Keratinocyte (primary cell): ENCODE measurements around the gene NAALADL1. TPM values are rescaled to one million over a fixed set of nuclear protein-coding genes. Genes with fewer than 3 reads are reported as not detected.

Experiments
- DNase-seq: peaks from one replicate; pipeline ENCODE4 v3.0.0-alpha.2; 2011; ENCODE audit warnings: low read depth, missing footprints, low spot score
- FAIRE-seq: peaks from 2 replicates; lab custom pipeline; 2011; peaks lifted over from hg19 to GRCh38; lab: Jason Lieb, UNC
- H2AFZ ChIP-seq: 2 replicates; pipeline ENCODE4 v1.6.0; 2012; ENCODE audit warnings: low read length, control low read depth, inconsistent platforms; ENCODE audit not compliant: control insufficient read depth
- H3K27ac ChIP-seq: 2 replicates; pipeline ENCODE4 v1.5.1; 2011; ENCODE audit warnings: low read length; ENCODE audit not compliant: control insufficient read depth, insufficient read depth
- H3K27me3 ChIP-seq: 3 replicates; pipeline ENCODE4 v1.6.0; 2011; ENCODE audit warnings: low read length; ENCODE audit not compliant: control insufficient read depth, insufficient read depth; ENCODE audit errors: extremely low read depth
- H3K36me3 ChIP-seq, 2 experiments: 2 replicates in 1 of 2; 3 replicates in 1 of 2; pipeline ENCODE4 v1.5.1; 2011; ENCODE audit warnings: low read length in 2 of 2, mild to moderate bottlenecking in 1 of 2; ENCODE audit not compliant: control insufficient read depth in 2 of 2, insufficient read depth in 2 of 2; ENCODE audit errors: extremely low read depth in 1 of 2
- H3K4me1 ChIP-seq: 3 replicates; pipeline ENCODE4 v1.5.1; 2011; ENCODE audit warnings: low read length; ENCODE audit not compliant: control insufficient read depth, insufficient read depth; ENCODE audit errors: extremely low read depth
- H3K4me2 ChIP-seq: 3 replicates; pipeline ENCODE4 v1.6.0; 2011; ENCODE audit warnings: low read depth, low read length; ENCODE audit not compliant: control insufficient read depth, insufficient read depth; ENCODE audit errors: extremely low read depth
- H3K4me3 ChIP-seq, 3 experiments: fragments of 200-600 bp in 1 of 3; sonication (generic) in 1 of 3; 2 replicates in 2 of 3; 3 replicates in 1 of 3; pipeline ENCODE4 v1.5.1; 2011 to 2016; ENCODE audit warnings: low read length in 3 of 3, mild to moderate bottlenecking in 3 of 3, control low read depth in 2 of 3, inconsistent platforms in 1 of 3, low read depth in 1 of 3, mixed read lengths in 1 of 3, mixed run types in 1 of 3, moderate library complexity in 1 of 3; ENCODE audit not compliant: control insufficient read depth in 2 of 3, insufficient read depth in 2 of 3; ENCODE audit errors: extremely low read depth in 1 of 3
- H3K79me2 ChIP-seq: 2 replicates; pipeline ENCODE4 v1.6.0; 2012; ENCODE audit warnings: low read length; ENCODE audit not compliant: control insufficient read depth, insufficient read depth
- H3K9ac ChIP-seq: 3 replicates; pipeline ENCODE4 v1.6.0; 2011; ENCODE audit warnings: low read length; ENCODE audit not compliant: control insufficient read depth, insufficient read depth; ENCODE audit errors: extremely low read depth
- H3K9me1 ChIP-seq: 3 replicates; pipeline ENCODE4 v1.6.0; 2011; ENCODE audit warnings: low read length; ENCODE audit not compliant: control insufficient read depth, insufficient read depth; ENCODE audit errors: extremely low read depth
- H3K9me3 ChIP-seq: 2 replicates; pipeline ENCODE4 v1.5.1; 2012; ENCODE audit warnings: low read depth, low read length; ENCODE audit not compliant: control insufficient read depth
- H4K20me1 ChIP-seq: 3 replicates; pipeline ENCODE4 v1.6.0; 2011; ENCODE audit warnings: low read length; ENCODE audit not compliant: control insufficient read depth, insufficient read depth; ENCODE audit errors: extremely low read depth
- CTCF ChIP-seq, 3 experiments: IDR thresholded peaks in 1 of 3; conservative IDR thresholded peaks in 1 of 3; optimal IDR thresholded peaks in 1 of 3; 2 replicates in 2 of 3; 3 replicates in 1 of 3; pipeline versions ENCODE3 to v1.5.1; 2011; ENCODE audit warnings: low read length in 3 of 3, mild to moderate bottlenecking in 3 of 3, moderate library complexity in 2 of 3, control low read depth in 1 of 3, inconsistent platforms in 1 of 3; ENCODE audit not compliant: insufficient read depth in 2 of 3; ENCODE audit errors: extremely low read depth in 1 of 3
- EZH2 ChIP-seq: IDR thresholded peaks from one replicate; pipeline ENCODE4 v1.6.1; 2012; ENCODE audit warnings: inconsistent platforms, mild to moderate bottlenecking, low read length, moderate library complexity
- dilution Hi-C: fragments of 300-500 bp; cut with MboI; formaldehyde crosslinking; loops from one replicate; pipeline ENCODE4 v1.7.0; 2020; ENCODE audit warnings: low sequenced_read_pairs; ENCODE audit not compliant: extremely low pct_ligation_motif_present
- polyA plus RNA-seq, 5 experiments: library from polyadenylated mRNA; depleted of rRNA in 3 of 5; stranded (reverse) in 3 of 5; stranded (forward) in 1 of 5; unstranded in 1 of 5; fragments of >200 nt; gene quantifications; 1 replicate in 1 of 5; 2 replicates in 3 of 5; 3 replicates in 1 of 5; pipeline versions ENCODE4 v1.2.1 to v1.2.3, GENCODE V29; 2011 to 2012; ENCODE audit warnings: missing spikeins in 2 of 5, low read depth in 1 of 5, low replicate concordance in 1 of 5

Gene NAALADL1
- polyA plus RNA-seq, 1 donor (not counting 4 experiments of a cell fraction or from before 2014, with no cell fraction given), result 2.3 TPM

GRCh38 chr11:65086809-65087208 is 28.5 kb upstream of the NAALADL1 start:
- TF ChIP-seq EZH2 (no peak), CTCF (optimal IDR thresholded peaks at IDR 0.05 in 1 of 3, IDR thresholded peaks at IDR 0.05 in 1 of 3, conservative IDR thresholded peaks at IDR 0.05 in 1 of 3; ENCODE audit: extremely low read depth in 1 of 3, insufficient read depth in 2 of 3, low read length in 3 of 3) (no peak)
- Histone ChIP-seq H4K20me1 (no peaks in the 10 kb centered on the region), H3K4me2 (no peak overlapping the region), H3K79me2 (peaks cover 33% of the 10 kb centered on the region), H3K4me1 (peaks cover 19% of the 10 kb centered on the region), H3K36me3 (peaks cover 19 to 28% of the 10 kb centered on the region in 2 experiments), H3K27me3 (no peaks in the 10 kb centered on the region), H2AFZ (no peak overlapping the region), H3K9me3 (no peaks in the 10 kb centered on the region), H3K27ac (no peak overlapping the region), H3K4me3 (no peak overlapping the region), H3K9me1 (no peaks in the 10 kb centered on the region), H3K9ac (no peak overlapping the region)
- dilution Hi-C loops, result no loop called here
- FAIRE-seq (no peak), DNase-seq (no peak)

- no peak for FAIRE-seq
- Histone ChIP-seq H3K36me3 (peaks cover 19 to 32% of the 10 kb centered on the region in 2 experiments), H3K4me1 (peaks cover 26% of the 10 kb centered on the region), H3K27me3 (no peaks in the 10 kb centered on the region), H2AFZ (no peak overlapping the region), H3K4me2 (peak overlapping the region; percentile 69), H3K4me3 (no peak overlapping the region), H3K9me1 (no peaks in the 10 kb centered on the region), H4K20me1 (no peaks in the 10 kb centered on the region), H3K9me3 (no peaks in the 10 kb centered on the region), H3K9ac (no peak overlapping the region), H3K27ac (no peak overlapping the region), H3K79me2 (peaks cover 41% of the 10 kb centered on the region)
- dilution Hi-C loops, result no loop called here
- no peak for DNase-seq
- TF ChIP-seq CTCF (optimal IDR thresholded peaks at IDR 0.05 in 1 of 3, IDR thresholded peaks at IDR 0.05 in 1 of 3, conservative IDR thresholded peaks at IDR 0.05 in 1 of 3; ENCODE audit: extremely low read depth in 1 of 3, insufficient read depth in 2 of 3, low read length in 3 of 3), result no peak
- TF ChIP-seq EZH2, result no peak
These were observed 27.1 kb upstream of the NAALADL1 start for GRCh38 chr11:65085446-65085845.
